ENCODE results near the gene GCNT2.
A peak's percentile ranks its signal among the peaks of the same experiment; 100 is the strongest.
"Not testable (repeated sequence)": the region's sequence is repeated elsewhere in the genome, so short reads cannot be mapped to it uniquely, and the experiment has no call there.

The GCNT2 gene

GRCh38 chr6:10550764-10551163 lies 29.6 kb downstream of the GCNT2 start:
- no peak for DNase-seq

- no peak for DNase-seq
Observed at GRCh38 chr6:10552270-10552810, 31.2 kb downstream of the GCNT2 start.

DNA sequence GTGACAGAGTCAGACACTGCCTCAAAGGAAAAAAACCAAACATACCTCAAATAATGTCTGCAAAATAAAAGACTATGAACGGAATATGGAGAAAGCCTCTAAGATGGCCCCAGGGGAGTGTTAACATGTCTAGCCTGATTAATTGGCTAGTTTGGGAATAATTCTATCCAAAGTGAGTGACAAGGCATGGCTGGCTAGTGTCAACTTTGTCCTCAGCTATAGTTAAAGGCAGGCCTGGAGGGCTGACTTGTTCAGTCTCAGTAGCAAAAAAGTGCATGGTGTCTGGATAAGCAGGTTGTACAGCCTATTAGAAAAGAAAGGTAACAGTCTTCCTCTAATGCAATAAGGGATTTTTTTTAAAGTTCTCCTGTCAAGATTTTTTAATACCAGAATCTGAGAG lies 32.7 kb downstream of the GCNT2 start:
- no peak for DNase-seq

DNA sequence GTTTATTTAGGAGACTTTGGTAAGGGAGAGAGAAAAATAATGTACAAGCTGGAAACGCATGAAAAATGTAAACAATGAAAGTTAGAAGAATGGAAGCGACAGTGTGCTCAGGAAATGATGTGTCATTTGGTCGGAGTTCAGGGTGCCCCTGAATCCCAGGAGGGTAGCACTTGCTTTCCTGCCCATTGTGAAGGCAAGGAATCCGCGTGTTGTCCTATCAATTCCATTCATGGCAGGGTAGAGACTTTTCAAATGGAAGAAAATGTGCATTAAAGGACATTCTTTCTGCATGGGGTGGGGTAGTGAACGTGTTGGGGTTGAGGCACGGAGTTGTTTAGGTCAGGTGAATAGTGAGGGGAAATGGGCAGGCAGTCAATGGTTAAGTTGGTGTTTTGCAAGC lies 33.7 kb downstream of the GCNT2 start:
- no peak for DNase-seq

DNA sequence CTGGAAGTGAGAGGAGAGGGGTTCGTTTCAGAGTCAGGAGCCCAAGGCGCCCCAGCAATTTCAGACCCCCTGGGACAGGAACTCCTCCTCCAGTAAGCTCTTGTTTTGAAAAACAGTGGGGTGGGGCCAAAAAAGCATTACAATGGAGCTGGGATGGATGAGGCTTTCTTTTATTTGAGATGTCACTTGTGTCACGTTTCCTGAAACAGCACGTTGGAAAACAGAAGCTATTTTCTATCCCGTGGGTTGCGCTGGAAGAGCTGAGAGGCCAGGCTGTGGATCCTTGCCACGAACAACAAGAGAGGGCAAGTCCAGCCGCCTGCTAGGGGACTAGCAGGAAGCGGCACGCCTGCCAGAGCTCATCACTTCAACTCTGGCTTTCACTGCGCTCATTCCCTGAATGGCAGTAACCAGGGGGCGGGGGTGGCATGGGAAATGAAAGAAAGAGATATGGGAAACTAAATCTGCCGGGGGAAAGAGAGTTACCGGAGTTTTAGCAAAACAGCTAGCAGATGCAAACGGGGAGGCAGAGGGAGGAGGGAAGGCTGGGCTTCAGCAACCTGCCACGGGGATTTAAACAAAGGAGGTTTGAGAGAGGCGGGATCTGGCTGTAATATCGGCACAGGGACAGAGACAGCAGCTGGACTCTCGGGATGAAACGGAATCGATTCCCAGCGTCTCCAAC lies 34.6 kb downstream of the GCNT2 start:
- DNase-seq: no peak

DNA sequence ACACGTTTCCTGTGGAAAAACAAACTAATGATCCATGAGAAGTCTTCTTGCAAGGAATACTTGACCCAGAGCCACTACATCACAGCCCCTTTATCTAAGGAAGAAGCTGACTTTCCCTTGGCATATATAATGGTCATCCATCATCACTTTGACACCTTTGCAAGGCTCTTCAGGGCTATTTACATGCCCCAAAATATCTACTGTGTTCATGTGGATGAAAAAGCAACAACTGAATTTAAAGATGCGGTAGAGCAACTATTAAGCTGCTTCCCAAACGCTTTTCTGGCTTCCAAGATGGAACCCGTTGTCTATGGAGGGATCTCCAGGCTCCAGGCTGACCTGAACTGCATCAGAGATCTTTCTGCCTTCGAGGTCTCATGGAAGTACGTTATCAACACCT lies 35.4 kb downstream of the GCNT2 start:
- no peak for DNase-seq

DNA sequence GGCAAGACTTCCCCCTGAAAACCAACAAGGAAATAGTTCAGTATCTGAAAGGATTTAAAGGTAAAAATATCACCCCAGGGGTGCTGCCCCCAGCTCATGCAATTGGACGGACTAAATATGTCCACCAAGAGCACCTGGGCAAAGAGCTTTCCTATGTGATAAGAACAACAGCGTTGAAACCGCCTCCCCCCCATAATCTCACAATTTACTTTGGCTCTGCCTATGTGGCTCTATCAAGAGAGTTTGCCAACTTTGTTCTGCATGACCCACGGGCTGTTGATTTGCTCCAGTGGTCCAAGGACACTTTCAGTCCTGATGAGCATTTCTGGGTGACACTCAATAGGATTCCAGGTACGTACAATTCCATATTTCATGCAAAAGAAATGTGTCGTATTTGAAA lies 35.8 kb downstream of the GCNT2 start:
- no peak for DNase-seq

GRCh38 chr6:10557913-10558312 lies 36.8 kb downstream of the GCNT2 start:
- DNase-seq: no peak

DNA sequence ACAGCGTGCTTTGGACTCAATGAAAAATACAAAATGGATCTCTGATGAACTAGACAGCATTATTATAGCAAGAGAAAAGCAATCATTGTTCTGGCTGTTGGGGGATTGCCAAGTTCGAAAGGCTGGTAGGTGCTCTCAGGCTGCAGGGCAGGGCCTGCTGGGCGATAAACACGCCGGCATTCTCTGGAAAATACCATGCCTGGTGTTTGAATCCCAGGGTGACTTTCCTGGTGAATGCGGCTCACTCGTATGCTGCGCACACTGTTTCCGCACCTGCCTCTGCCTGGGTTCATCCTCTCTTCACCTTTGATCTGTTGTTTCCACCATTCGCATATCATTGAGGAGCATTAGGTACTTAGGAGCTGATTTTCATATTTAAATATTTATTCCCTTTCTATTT lies 37.4 kb downstream of the GCNT2 start:
- no peak for DNase-seq

DNA sequence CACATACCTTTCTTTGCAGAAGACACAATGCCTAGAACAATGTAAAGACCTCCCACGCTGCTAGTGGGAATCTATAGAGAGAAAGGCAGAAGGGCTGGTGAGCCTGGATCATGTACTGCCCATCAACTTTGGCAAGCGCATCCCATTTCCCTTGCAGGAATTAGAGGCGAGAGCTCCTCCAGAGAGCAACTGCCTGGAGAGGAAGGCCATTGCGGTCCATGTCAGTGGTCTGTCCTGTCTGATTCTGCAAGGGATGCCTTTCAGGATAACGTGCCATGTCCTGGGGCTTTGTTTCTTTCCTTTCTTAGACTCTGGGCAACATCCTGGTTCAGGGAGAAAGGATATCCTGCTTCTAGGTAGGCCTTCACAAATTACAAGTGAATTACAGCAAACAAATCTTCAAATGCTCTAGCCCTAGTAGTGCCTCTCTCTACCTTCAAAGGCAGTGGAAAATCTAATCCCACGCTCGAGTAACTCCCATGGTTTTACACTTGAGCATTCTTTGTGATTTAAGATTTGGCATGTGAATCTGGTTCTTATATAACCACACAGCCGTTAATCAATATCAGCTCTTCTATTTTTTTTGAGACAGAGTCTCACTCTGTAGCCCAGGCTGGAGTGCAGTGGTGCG lies 38.5 kb downstream of the GCNT2 start:
- no peak for DNase-seq

- DNase-seq: peak; percentile 28
Observed at GRCh38 chr6:10561611-10562199, 40.6 kb downstream of the GCNT2 start.

DNA sequence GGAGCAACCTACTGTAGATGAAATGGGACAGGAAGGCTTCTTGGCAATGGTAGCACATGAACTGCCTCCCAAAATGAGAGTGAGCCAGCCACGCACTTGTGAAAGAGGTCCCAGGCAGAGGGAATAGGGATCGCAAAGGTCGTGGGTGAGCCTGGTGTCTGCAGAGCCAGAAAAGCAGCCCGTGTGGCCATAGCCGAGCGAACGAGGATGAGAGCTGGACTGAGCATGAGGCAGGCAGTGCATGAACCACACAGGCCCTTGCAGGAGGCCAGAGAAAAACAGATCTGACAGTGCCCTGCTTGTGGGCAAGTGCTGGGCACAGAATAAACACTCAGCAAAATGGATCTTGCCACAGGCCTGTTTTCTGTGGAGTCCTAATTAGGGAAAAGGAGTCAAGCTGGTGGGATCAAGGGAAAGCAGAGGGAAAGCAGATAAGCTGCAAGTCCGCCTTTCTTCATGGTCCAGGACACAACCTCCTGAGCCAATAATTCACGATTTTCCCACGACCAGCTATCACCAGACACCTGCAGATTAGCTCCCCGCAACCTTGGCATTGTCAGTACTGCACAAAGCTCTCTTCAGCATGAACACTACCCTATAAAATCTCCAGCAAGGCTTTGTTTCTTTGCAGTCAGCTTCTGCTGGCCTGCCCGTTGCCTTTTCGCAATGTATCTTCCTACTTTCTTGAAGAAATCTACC lies 44.0 kb downstream of the GCNT2 start:
- no peak for DNase-seq

- no peak for DNase-seq
Observed at GRCh38 chr6:10565913-10566312, 44.8 kb downstream of the GCNT2 start.

DNA sequence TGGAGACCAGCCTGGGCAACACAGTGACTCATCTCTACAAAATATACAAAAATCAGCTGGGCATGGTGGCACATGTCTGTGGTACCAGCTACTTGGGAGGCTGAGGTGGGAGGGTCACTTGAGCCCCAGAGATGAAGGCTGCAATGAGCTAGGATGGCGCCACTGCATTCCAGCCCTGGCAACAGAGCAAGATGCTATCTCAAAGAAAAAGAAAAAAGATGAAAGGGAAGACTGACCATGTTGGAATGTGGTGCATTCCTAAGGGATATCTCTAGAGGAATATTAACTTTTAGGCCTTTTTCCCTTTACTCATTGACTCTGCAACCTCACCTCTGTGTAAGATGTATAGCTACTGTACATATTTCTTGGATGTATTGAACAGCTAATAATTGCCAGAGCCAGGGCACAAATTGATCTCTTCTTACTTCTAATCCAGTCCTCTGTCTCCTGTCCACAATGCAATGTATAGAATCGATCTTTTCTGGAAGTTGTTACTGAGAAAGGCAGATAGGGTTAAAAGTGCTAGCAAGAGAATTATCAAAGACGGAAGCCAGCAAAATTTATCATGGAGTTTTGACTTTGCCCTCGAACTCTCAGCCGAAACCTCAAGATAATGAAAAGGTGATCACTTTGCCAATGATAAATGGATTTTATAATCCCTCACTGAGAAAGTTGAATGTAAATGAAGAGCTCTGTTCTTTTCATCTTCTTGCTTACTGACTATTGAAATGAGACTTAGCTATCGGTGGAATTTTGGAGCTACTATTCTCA lies 46.3 kb downstream of the GCNT2 start:
- DNase-seq: no peak

DNA sequence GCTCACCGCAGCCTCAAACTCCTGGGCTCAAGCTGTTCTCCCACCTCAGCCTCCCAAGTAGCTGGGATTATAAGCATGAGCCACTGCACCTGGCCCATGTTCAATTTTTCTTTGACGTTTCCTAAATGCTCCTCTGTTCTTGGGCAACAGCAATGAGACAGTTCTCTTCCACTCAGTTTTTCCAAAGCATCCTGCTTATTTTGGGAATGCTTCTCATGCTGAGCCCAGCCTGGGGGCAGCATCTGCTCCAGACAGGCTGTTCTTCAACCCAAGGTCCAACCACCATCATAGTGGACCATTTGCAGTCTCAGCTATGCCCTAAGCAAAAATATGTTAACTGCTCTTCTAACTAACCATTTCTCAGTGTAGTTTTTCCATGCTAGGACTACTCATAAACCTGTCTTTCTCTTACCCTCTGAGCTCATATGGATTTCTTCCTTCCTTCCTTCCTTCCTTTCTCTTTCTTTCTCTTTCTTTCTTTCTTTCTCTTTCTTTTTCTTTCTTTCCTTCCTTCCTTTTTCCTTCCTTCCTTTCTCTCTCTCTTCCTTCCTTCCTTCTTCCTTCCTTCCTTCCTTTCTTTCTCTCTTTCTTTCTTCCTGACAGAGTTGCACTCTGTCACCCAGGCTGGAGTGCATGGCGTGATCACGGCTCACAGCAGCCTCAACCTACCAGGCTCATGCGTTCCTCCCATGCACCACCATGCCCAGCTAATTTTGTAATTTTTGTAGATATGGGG lies 48.4 kb downstream of the GCNT2 start:
- DNase-seq: no peak

- not testable (repeated sequence) for DNase-seq
Observed at GRCh38 chr6:10575519-10575918, 54.4 kb downstream of the GCNT2 start.

DNA sequence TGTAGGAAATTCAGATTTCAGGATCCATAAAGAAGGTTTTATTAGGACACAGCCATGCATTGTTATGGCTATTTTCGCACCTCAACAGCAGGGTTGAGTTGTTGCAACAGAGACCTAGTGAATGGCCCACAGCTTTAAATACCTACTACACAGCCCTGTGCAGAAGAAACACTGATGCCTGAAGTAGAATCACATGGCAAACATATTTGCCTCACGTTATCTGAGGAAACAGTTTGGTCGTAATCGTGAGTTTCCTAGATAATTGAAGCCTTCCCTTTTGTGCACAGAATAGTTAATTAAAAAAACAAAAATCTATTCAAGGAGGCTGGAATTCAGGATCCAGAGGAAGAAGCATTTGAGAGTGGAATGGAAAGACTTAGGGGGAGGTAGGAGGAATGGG lies 55.1 kb downstream of the GCNT2 start:
- no peak for DNase-seq

- no peak for DNase-seq
Observed at GRCh38 chr6:10577112-10577511, 56.0 kb downstream of the GCNT2 start.

- peak; percentile 33 for DNase-seq
Observed at GRCh38 chr6:10578723-10579122, 57.6 kb downstream of the GCNT2 start.

DNA sequence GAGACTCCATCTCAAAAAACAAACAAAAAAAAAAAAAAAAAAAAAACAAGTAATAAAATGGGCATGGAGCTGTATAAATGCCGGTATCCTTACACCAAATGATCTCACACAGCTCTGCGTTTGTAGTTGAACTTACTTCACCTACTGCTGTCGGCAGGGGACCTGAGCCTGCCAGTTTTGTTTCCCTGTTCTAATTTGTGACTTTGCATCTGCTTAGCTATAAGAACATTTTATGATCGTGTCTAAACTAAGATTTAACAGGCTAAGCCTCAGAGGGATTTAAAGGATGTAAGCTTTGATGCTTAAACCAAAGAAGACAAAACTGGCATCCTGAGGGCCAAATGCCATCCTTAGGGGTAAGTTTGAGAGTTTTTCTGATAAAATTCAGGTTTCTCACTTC lies 58.7 kb downstream of the GCNT2 start:
- DNase-seq: no peak

- no peak for DNase-seq
Observed at GRCh38 chr6:10580570-10580969, 59.4 kb downstream of the GCNT2 start.

- DNase-seq: not testable (repeated sequence)
Observed at GRCh38 chr6:10581402-10581801, 60.3 kb downstream of the GCNT2 start.
